GM12874 (cell line): ENCODE measurements around the gene OASL.

Source experiments
- CTCF ChIP-seq: IDR thresholded peaks from 2 replicates; pipeline ENCODE4 v1.5.1; 2011; ENCODE audit warnings: low read depth, mild to moderate bottlenecking, control low read depth, low read length, moderate library complexity; ENCODE audit not compliant: insufficient read depth

OASL gene

GRCh38 chr12:121038861-121039668 lies at the start of gene OASL:
Gene OASL (minus strand): TSS chr12:121039246. CDS start chr12:121038971, 275 bp downstream.
- no peak for TF ChIP-seq CTCF

GRCh38 chr12:121088195-121088585 lies 49.1 kb upstream of the OASL start:
- TF ChIP-seq CTCF: no peak

- TF ChIP-seq CTCF: no peak
Measured at GRCh38 chr12:121087467-121088194, 48.6 kb upstream of the OASL start.

- no peak for TF ChIP-seq CTCF
Measured at GRCh38 chr12:121086781-121087295, 47.8 kb upstream of the OASL start.

- no peak for TF ChIP-seq CTCF
Measured at GRCh38 chr12:121085506-121086353, 46.7 kb upstream of the OASL start.

- TF ChIP-seq CTCF: no peak
Measured at GRCh38 chr12:121085069-121085468, 46.0 kb upstream of the OASL start.

GRCh38 chr12:121084229-121084628 lies 45.2 kb upstream of the OASL start:
- no peak for TF ChIP-seq CTCF
